GM12801 (cell line): Measurements from ENCODE around the gene ADAMTS16.

Experiments used
- CTCF ChIP-seq: IDR thresholded peaks from one replicate; pipeline ENCODE4 v1.5.1; 2011; ENCODE audit warnings: control low read depth; ENCODE audit not compliant: insufficient read length; ENCODE audit errors: extremely low read depth

The ADAMTS16 gene

GRCh38 chr5:5356765-5357164, 216.6 kb downstream of the ADAMTS16 start:
- no peak for TF ChIP-seq CTCF

GRCh38 chr5:5359618-5360017, 219.5 kb downstream of the ADAMTS16 start:
- TF ChIP-seq CTCF = no peak

- no peak for TF ChIP-seq CTCF
Observed at GRCh38 chr5:5360363-5360940, 220.3 kb downstream of the ADAMTS16 start.

GRCh38 chr5:5360941-5361520, 220.9 kb downstream of the ADAMTS16 start:
- no peak for TF ChIP-seq CTCF

- no peak for TF ChIP-seq CTCF
Observed at GRCh38 chr5:5363045-5363444, 222.9 kb downstream of the ADAMTS16 start.

GRCh38 chr5:5364932-5365331, 224.8 kb downstream of the ADAMTS16 start:
- no peak for TF ChIP-seq CTCF

- TF ChIP-seq CTCF = no peak
Observed at GRCh38 chr5:5367739-5368138, 227.6 kb downstream of the ADAMTS16 start.
